Ureter (tissue), 1 donor: ENCODE measurements around the gene WDR7. TPM values are rescaled to one million over a fixed set of nuclear protein-coding genes. Genes with fewer than 3 reads are reported as not detected.

ENCODE experiments used
- DNase-seq: peaks from one replicate; pipeline ENCODE4 v3.0.0-alpha.2; 2020; ENCODE audit warnings: low spot score
- total RNA-seq: library from RNA; stranded (reverse); gene quantifications from one replicate; pipeline ENCODE4 v1.2.4, GENCODE V29; 2023
- donor health status: DM: yes; HTN: yes; CAD: no.

The WDR7 gene
- total RNA-seq, 1 donor from 2014 or later: 49.2 TPM

DNA sequence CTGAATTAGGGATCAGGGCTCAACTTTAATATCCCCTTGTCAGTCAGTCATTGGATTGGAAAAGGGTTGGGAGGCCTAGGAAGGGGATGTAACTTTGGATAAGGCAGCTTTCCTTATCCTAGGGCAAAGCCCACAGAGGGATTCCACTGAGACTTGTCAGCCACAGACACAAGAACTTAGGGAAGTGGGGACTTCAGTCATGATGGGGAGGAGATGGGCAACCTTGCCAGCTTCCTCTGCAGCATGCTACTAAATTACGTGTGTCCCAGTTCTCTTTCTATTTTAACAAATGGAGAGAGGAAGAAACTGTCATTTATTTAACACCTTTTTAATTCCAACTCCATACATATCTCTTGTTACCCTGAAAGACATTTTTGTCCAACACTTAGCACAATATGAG, 237.8 kb downstream of the WDR7 start:
- no peak for DNase-seq

DNA sequence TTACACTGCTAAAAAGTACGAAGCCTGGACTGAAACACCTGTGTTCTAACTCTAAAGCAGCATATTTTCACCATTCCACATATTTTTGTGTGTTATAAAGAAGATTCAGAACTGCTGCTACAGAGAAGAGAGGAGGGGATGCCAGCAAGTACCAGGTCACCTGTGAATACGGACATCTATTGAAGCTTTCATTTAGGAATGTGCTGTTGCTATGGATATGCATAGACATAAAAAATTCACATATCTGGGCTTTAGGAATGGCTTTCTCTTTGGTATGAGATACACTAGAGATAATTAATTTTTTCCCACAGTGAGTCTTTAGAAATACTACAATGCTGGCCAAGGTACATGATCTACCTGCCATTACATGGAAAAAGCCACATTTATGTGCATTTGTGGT, 238.5 kb downstream of the WDR7 start:
- DNase-seq: no peak

DNA sequence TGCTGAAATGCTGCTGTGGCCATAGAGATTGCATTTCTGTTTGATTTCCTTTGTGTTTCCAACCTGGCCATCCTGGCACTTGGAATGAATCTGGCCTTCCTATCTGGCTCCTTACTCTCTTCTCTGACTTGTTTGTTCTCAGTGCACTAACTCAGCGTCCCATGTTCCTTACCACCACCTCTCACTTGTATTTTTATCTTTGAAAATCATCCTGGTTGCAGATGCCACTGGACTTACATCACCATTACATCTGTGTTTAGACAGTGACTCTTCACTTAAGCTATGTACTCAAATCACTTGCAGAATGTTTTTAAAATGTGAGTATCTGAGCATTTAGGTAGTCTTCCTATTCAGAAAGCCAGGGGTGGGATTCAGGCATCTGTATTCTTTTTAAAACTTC, 239.5 kb downstream of the WDR7 start:
- DNase-seq: no peak

DNA sequence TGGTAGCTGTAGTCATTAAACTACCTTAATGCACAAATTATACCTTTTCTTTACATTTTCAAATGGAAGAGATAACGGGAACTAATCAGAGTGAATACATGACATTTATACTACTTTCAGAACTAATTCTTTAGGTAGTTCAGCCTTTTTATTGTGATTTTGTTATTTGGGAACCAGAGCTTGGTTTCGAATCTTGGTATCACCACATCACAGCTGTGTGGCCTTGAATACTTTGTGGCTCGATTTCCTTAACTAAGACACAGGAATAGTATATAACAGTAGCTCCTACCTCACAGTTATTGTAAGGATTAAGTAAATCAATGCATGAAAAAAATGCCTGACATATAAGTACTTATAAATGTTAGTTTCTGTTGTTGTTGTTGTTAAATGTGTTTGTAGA, 240.0 kb downstream of the WDR7 start:
- no peak for DNase-seq

DNA sequence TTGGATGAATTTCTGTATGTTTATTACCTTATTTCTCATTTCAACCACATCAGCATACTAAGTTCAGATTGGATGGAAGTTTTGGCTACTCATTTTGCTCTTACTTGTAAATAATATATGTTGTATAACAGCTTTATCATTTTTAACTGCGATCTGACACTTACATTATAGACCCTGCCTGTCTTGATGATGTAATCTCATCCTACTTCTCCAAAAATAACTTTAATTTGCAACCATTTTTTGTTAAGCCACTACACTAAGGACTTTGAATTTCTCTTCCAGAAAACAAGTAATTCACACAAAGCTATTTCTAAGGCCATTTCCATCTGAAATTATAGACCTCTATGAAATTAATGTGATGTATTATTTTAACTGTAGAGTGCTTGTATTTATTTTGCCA, 240.7 kb downstream of the WDR7 start:
- DNase-seq: no peak

DNA sequence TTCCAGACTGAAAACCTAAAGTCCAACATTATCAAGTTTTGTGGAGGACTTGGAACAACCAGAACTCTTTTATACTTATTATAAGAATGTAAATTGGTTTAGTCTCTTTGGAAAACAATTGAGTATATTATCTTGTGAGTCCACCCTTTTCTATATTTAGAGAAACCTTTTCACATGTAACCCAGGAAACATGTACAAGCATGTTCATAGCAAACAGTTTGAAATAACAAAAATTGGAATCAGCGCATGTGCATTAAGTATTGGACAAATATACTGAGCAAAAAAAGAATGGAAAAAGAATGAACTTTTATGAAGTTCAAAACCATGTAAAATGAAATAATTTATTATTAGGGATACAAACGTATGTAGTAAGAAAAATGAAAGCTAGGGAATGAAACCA, 246.0 kb downstream of the WDR7 start:
- DNase-seq: no peak

DNA sequence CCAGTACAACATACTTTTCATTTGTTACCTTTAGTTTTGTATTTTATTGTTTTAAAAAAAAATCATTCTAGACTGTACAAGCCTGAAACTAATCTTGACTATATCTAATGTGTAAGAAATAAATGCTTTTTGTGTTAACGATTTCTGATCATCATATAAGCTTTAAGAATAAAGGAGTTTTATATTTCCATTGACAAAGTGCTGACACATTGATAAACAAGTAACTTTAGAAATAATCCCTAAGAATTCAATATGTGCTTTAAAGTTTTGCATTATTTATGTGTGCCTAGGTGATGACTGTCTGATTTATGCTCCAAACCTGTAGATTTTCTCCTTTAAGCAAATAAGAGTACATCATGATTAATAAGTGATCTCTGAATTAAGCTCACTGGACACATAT, 248.5 kb downstream of the WDR7 start:
- DNase-seq: no peak

DNA sequence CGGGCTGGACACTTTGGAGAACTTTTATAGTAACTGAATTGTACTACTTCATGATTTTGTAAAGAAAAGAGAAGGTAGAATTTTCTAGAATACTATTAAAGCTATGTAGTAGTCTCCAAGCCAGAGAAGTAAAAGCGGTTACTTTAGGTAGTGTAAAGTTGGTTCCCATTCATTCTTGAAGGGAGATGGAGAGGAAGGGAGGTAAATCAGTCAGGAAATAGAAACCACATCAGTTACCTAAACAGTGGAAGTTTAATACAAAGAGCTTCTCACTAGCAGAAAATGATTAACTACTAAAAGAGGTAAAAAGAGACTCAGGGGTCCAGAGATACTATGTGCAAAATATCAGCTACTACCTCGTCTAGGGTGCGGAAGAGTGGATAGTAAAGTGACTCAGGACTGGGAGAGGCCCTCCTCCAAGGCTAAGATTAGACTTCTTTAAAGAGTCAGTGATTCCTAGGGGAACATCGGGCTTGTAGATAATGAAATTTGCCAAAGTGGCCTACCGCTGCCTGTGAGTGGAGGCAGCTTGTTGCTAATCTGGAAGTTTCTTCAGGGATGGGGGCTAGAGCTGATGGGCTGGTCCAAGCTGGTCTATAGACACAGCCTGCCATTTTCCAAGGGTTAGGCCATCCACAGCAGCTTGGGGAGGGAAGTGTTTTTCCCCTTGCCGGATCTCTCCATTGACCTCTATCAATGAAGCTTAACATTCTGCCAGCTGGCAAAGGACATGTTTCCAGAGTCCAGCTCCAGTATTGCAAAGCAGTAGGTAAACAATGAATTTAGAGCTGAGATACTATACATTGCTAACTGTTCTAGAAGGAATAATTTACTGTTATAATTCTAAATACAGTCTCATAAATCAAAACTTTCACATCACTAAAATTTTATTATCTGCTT, 249.3 kb downstream of the WDR7 start:
- DNase-seq: no peak

DNA sequence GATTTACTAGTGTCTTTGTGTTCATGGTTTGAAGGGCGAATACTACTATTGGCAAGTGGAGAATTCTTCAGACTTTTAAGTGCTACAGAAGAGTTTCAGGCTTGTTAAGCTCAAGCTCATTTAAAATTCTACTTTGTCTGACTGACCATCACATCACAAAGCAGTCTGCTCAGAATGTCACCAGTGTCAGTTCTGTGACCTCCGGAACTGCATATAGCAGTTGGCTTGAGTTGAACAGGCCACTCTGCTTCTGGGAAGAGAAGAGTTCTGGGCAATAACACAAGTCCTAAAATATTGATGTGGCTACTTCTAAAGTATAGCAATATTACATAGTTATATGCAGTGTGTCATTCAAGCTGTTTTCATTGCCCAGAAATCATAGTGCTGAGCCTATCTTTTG, 250.8 kb downstream of the WDR7 start:
- DNase-seq: no peak

DNA sequence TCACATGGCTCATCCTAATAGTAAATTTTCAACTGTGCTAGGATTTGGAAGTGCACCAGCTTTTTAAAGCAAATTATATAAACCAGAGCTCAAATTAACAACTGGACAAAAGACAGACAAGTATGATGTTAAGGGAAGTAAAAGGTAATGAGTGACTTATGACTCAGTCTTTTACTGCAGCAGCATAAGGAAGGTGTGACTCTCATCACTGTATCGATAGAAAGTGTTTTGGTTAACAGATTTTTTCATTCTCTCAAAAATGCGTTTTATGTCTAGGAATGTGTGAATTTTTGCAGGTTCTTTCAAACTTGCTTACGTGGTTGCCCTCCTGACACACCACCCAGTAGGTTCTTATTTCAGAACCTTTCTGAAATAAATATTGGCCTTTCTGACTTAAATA, 251.5 kb downstream of the WDR7 start:
- no peak for DNase-seq

DNA sequence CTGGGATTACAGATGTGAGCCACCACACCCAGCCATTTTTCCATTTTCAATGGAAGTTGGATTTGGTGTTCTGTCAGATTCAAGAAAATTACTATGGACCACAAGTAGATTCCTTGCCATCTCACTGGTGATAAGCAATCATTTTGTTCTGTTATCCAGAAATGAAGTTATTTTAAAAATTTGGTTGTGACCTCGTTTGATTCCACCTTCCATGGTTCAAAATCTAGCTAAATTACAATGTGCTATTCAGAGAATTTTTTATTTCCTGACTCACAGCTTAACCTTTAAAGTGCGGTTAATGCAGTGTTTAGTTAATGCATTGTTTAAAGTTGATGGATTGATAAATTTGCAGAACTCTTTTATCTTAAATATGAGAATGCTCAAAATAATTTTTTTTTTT, 252.5 kb downstream of the WDR7 start:
- no peak for DNase-seq

DNA sequence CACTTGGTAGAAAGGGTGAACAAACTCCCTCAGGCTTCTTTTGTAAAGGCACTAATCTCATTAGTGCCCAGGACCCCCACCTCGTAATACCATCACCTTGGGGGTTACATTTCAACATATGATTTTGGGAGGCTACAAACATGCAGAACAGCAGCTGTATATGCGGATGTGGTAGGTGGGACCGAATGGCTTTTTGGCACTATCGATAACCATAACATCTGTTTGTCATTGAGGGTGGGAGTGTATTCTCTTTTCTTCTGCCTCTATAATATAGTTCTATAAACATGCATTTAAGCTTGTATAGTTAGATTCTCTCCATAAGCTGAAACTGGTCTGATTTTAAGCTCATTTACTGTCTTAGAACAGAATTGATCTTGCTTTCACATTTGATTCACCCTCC, 256.6 kb downstream of the WDR7 start:
- DNase-seq: no peak

DNA sequence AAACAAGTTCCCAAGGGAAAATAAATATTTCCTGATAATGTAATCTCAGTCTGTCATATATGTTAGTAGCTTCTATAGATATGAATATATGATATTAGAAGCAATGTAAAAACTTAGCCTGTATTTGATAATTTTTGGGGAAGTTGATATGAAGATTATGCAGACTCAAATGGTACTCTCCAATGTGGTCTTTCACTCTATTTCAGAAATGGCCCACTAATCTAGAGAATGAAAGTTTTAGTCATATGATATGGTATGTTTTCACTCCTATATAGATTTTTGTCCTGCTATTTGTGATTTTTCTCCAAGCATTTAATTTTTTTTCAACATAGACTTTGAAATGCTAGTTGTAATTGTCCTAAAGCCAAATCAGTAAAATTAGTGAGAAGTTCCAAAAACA, 259.1 kb downstream of the WDR7 start:
- no peak for DNase-seq

DNA sequence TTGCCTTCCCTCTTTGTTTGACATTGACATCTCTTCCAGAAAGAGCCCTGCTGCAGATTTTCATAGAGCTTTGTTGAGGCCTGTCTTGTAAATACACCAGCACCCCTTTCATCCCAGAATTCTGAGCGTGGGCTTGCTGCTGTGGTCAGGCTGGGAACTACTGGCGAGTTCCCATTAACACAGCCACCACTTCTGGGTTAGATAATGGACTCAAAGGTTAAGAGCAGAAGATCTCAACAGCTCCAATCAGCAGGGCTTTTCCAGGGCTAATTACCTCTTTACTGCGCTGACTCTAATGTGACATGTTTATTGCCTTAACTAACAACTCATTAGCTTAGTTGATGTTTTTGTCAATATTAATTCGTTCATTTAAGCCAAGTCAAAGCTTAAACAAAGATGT, 259.8 kb downstream of the WDR7 start:
- no peak for DNase-seq

DNA sequence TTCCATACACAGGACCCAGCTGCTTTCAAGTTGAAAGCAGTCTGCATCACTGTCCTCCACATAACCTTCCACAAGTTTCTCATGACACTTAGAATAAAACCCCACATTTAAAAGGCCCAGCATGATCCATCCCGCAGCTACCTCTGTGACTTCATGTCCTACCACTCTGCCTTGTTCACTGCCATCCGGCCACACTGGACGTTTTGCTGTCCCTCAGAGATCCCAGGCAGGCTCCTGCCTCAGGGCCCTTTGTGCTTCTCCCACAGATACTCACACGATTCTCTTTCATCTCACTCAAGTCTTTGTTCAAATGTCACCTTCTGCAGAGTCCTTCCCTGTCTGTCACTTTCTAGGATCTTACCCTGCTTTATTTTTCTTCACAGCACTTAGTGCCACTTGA, 262.8 kb downstream of the WDR7 start:
- DNase-seq: no peak

DNA sequence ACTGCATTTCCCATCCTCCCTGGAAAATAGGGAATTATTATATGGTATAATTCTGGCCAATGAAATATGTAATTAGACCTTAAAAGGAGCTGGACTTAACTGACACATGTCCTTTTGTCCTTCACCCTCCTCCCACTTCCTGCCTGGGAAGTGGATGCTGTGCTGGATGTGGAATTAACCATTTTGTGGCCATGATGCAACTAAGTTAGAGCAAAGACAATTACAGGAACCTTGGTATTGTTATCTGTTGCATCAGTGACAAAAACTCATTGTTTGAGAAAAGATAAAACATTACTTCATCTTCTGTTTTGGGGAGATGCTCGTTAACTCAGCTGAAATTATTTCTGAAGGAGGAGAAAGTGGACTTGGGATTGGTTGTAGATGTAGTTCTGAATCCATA, 268.0 kb downstream of the WDR7 start:
- DNase-seq: no peak

DNA sequence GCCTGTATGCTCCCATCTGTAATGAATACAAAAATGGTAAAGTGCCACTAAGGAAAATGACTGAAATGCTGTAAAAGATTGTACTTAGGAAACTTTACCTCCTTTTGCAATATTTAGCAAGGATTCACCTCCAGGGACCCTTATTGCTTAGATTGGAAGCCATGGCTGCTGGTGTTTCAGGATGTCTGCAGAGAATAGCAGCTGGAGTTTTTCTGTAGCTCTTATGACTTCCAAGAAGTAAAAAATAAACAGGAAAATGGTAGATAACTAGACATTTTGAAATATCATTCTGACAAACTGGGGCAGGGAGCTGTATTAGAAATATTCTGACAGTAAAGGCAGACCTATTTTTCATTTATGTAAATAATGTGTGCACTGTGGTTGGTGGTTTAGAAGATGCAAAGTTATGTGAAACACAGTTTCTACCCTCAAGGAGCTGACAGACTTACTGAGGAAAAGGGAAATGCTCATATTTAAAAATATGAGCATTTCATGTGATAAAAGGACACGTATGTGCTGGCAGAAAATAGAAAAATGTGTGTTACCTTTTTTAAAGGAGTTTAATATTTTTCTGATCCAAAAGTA, 270.8 kb downstream of the WDR7 start:
- DNase-seq: no peak

DNA sequence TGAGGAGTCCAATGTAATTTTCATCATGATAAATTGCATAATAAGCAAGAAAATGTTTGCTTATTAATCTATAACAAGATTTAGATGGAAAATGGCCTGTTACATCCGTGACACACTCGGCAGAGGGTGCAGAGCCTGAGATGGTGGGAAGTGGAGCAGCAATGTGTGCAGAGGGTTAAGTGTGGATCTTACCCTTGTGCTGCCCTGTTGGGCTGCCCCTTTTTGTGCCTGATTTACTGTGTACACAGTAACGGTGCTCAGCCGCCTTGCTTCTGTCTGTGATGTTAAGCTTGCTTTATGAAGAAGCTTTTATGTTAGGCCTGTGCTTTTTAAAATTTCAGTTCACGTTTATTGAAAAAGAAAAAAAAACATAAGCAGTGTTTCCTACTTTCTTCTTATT, 275.6 kb downstream of the WDR7 start:
- DNase-seq: no peak

DNA sequence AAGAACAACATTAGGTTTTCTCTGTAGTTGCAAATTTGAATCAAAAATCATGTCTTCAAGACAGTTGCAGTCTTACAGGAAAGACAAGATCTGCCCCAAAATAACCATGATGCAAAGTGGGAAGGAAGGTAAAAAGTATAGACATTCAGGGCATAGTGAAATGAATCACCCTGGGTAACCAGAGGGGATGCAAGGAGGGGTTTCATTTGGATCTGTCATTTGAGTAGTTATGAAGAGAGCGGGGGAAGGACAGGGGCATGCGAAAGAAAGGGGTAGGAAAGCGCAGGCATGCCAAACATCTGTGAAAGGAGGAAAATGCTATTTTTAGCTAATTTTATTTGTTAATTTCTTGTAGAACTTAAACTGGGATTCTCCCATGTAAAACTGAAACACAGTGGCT, 276.6 kb downstream of the WDR7 start:
- DNase-seq: no peak

DNA sequence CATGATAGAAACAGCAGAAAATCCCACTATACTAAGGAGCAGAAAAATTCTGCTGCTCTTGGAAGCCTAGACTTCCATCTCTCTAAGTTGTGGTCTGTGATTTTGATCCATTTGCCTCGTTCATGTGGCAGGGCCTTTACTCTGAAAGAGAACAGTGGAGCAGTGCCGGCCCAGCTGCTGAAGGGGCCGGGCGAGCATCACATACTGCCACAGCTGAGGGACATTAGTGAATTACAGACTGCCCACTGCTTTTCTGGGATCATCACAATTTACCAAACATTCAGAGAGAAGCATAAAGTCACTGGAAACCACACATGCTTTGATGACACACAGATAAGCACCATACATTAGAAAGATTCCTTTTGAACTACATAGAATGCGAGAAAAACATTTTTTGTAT, 278.7 kb downstream of the WDR7 start:
- DNase-seq: no peak

DNA sequence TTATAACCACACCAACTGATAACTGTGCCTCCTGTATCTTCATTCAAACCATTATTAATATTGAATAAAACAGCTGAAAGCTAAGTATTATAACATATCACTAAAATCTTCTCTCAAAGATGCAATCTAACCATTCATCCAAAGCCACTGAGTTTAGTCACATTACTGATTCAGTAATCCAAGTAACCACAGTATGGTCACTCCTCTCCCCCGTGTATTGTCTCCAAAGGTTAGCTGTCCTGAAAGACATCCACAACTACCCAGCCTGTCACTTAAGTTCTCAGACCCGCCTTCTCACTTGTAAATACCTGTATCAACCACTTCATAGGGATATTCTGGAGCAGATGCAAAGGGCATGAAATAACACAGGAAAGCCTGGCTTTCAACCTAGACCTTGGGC, 282.3 kb downstream of the WDR7 start:
- no peak for DNase-seq

DNA sequence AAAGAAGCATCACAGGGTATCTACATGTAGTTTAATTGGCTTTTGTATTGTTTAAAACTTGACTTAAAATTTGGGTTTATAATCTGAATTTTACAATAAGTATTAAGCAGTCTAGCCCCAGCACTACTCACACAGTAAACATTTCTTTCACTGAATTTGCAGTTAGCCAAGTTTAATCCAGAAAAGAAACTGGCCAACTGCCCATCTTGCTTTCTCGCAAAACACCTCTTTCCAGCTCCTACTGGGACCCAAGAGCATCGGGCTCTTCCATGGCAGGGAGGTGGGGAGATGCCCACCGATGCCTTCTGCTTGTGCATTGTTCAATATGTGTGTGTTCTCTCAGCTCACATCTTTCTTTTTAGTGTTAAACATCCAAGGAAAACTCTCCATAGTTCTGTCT, 283.0 kb downstream of the WDR7 start:
- no peak for DNase-seq

DNA sequence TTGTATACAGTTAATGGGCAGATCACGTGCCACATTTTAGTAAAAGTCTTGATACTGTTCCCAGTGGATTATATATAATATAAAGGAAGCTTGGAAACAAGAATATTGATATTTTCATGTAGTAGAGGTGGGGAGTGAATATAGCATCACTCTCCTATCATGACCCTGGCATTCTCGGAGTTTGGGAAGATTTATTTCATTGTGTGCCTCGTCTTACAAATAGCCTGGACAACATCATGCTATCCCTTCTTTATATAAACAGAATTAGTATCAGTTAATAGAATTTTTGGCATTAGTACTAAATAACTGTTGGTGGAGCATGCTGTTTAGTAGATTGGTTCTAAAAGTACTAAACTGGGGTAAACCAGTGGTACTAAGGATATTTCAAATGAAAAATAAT, 283.7 kb downstream of the WDR7 start:
- DNase-seq: no peak
